Progenitor cell of endocrine pancreas (in vitro differentiated cells): ENCODE data around the gene ERP27. TPM values are rescaled to one million over a fixed set of nuclear protein-coding genes. Genes with fewer than 3 reads are reported as not detected.

Source experiments
- DNase-seq: peaks from one replicate; pipeline ENCODE4 v3.0.0; 2021; ENCODE audit warnings: low spot score; ENCODE audit not compliant: unreplicated experiment
- H3K27ac Mint-ChIP-seq: 2 replicates; pipeline ENCODE4 v1.8.0; 2021; ENCODE audit warnings: mild to moderate bottlenecking, moderate library complexity, mixed read lengths
- H3K27me3 Mint-ChIP-seq: 2 replicates; pipeline ENCODE4 v1.8.0; 2021; ENCODE audit warnings: mixed read lengths
- H3K36me3 Mint-ChIP-seq: 2 replicates; pipeline ENCODE4 v1.8.0; 2022; ENCODE audit warnings: mixed read lengths; ENCODE audit not compliant: insufficient read depth
- H3K4me1 Mint-ChIP-seq: 2 replicates; pipeline ENCODE4 v1.8.0; 2021; ENCODE audit warnings: low read depth, mixed read lengths
- H3K4me3 Mint-ChIP-seq: 2 replicates; pipeline ENCODE4 v1.8.0; 2021; ENCODE audit warnings: low read depth, mild to moderate bottlenecking, moderate library complexity, mixed read lengths
- H3K9me3 Mint-ChIP-seq: 2 replicates; pipeline ENCODE4 v1.8.0; 2021; ENCODE audit warnings: low read depth, mixed read lengths
- total RNA-seq: library from RNA; stranded (reverse); gene quantifications from 2 replicates; pipeline ENCODE4 v1.2.1, GENCODE V29; 2021
- TF ChIP-seq, protein P1 (sequence below): fragments of 200-600 bp; sonication (generic); IDR thresholded peaks from one replicate; pipeline ENCODE4 v1.5.0; 2021; ENCODE audit warnings: antibody characterized with exemption, mild to moderate bottlenecking; ENCODE audit not compliant: unreplicated experiment

ERP27 gene
- total RNA-seq, 1 donor from 2014 or later: 22.8 TPM

DNA sequence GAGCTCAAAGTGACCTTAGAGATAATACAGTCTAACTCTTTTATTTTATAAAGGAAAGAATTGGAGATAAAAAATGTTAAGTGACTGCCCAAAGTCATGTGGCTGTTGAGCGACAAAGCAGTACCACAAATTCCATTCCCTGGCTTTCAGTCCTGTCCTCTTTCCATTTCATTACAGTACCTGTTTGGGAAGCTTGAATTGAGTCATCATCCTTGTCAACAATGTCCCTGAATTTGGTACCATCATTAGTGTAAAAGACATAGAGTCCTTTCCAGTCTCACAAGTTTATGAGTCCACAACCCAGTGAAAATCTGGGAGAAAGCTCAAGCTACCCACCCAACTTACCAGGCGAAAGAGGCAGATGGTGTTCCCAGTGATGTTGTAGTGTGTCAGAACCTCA is 3.8 kb downstream of the ERP27 start:
- Mint-ChIP-seq H3K27ac (peak overlapping the region; percentile 8), H3K4me1 (peaks cover 33% of the 10 kb centered on the region), H3K4me3 (no peak overlapping the region), H3K9me3 (peaks cover 7% of the 10 kb centered on the region), H3K36me3 (peaks cover 1% of the 10 kb centered on the region), H3K27me3 (no peaks in the 10 kb centered on the region)
- DNase-seq: no peak
- TF ChIP-seq, protein P1, sequence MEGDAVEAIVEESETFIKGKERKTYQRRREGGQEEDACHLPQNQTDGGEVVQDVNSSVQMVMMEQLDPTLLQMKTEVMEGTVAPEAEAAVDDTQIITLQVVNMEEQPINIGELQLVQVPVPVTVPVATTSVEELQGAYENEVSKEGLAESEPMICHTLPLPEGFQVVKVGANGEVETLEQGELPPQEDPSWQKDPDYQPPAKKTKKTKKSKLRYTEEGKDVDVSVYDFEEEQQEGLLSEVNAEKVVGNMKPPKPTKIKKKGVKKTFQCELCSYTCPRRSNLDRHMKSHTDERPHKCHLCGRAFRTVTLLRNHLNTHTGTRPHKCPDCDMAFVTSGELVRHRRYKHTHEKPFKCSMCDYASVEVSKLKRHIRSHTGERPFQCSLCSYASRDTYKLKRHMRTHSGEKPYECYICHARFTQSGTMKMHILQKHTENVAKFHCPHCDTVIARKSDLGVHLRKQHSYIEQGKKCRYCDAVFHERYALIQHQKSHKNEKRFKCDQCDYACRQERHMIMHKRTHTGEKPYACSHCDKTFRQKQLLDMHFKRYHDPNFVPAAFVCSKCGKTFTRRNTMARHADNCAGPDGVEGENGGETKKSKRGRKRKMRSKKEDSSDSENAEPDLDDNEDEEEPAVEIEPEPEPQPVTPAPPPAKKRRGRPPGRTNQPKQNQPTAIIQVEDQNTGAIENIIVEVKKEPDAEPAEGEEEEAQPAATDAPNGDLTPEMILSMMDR: no peak

DNA sequence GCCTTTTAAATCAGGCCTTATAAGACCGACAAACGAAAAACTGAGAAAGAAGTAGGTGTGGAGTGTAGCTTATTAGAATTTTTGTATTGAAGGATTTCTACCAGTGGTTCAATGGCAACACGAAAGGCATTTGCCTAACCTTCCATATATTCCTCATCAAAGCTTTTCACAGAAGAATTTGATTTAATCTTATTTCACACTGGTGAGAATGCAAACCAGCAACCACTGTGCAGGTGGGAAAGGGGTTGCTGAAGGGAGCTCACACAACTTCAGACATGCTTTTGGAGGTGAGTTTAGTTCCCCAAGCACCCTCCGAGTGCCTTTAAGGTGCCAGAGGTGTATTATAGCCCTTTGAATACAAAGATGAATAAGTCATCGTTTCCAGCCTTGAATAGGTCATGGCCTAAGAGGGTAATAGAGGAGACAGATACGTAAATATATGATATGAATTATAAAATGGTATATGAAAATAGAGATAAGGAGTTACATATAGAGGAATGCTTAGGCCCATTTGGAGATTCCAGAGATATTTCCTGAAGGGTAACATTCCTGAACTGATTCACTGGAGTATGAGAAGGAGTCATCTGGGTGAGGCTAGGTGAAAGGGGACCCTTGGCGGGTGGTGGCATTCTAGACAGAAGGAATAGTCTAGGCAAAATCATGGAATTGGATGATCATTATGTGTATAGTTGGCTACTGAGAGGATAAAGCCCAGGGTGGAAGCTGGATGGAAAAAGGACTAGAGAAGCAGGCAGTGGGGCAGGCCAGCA is 6.4 kb downstream of the ERP27 start:
- no peak overlapping the region for H3K4me3 Mint-ChIP-seq
- DNase-seq: no peak
- TF ChIP-seq, protein P1: no peak
- no peaks in the 10 kb centered on the region for H3K27me3 Mint-ChIP-seq
- H3K36me3 Mint-ChIP-seq: peaks cover 1% of the 10 kb centered on the region
- H3K9me3 Mint-ChIP-seq: peaks cover 7% of the 10 kb centered on the region
- no peak overlapping the region for H3K27ac Mint-ChIP-seq
- H3K4me1 Mint-ChIP-seq: peaks cover 48% of the 10 kb centered on the region

DNA sequence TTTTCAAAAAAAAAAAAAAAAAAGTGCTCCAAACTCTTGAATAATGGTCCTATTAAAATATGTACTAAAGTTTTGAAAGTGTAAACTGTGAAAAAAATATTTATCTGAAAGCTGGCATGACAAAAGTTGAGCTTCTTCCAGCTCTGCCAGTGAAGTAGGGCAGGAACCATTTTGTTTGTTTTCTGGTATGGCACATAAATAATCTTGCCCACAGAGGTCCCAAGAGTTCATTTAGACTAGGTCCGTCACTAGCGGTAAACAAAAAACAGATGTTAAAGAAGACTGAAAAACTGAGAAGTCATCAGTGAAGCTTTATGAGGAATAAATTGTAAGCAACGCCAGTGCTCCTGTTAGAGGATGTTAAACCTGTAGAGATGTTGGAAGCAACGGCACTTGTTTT is 7.0 kb downstream of the ERP27 start:
- no peak for DNase-seq
- TF ChIP-seq, protein P1: no peak
- Mint-ChIP-seq H3K4me1 (peaks cover 50% of the 10 kb centered on the region), H3K27me3 (no peaks in the 10 kb centered on the region), H3K9me3 (peaks cover 7% of the 10 kb centered on the region), H3K27ac (no peak overlapping the region), H3K36me3 (peaks cover 1% of the 10 kb centered on the region), H3K4me3 (no peak overlapping the region)

DNA sequence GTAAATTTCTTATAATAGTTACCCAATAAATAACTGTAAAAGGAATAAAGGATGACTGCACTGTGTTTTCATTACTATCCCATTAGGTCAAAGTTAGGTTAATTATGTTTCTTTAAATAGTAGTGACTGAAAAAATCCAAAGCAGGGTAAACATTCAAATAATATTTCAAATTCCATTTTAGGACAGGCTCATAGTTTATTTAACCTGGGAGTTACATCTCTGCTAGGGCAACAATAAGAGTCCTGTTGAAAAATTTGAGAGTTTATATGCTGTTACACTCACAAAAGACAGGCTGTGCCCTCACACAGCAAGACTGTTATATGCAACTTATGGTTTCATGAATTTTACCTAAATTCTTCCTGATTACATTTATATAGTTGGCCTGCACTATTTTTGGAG is 8.0 kb downstream of the ERP27 start:
- TF ChIP-seq, protein P1: no peak
- DNase-seq: no peak
- no peak overlapping the region for H3K4me3 Mint-ChIP-seq
- H3K27ac Mint-ChIP-seq: peak overlapping the region; percentile 75
- H3K4me1 Mint-ChIP-seq: peaks cover 48% of the 10 kb centered on the region
- peaks cover 1% of the 10 kb centered on the region for H3K36me3 Mint-ChIP-seq
- H3K27me3 Mint-ChIP-seq: no peaks in the 10 kb centered on the region
- H3K9me3 Mint-ChIP-seq: peaks cover 7% of the 10 kb centered on the region

DNA sequence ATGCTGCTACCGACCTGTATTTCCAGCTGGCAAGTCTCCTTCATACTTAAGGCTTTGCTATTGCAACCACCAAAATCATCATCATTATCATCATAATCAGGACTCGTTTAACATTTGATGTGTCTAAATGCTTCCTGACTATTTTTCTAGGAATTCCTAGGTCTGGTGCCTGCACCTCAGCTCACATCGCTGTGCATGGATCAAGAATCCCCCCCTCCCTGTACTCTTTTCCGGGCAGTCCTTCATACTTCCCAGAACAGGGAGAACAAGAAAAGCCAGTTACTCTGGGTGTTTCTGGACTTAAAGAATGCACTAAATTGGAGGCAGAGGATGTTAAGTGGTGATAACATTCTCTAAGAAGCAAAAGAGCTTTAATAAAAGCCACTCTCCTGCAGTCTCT is 9.4 kb downstream of the ERP27 start:
- Mint-ChIP-seq H3K4me1 (peaks cover 39% of the 10 kb centered on the region), H3K27me3 (no peaks in the 10 kb centered on the region), H3K9me3 (peaks cover 6% of the 10 kb centered on the region), H3K36me3 (peaks cover 1% of the 10 kb centered on the region), H3K27ac (peak overlapping the region; percentile 97), H3K4me3 (peak overlapping the region; percentile 80)
- peak; percentile 58 for DNase-seq
- TF ChIP-seq, protein P1: no peak
